IgD-negative memory B cell (primary cell): ENCODE data around the gene TENT4B. TPM values are rescaled to one million over a fixed set of nuclear protein-coding genes. Genes with fewer than 3 reads are reported as not detected.

Experiments used
- H3K27ac Mint-ChIP-seq, 3 donors: one replicate each; pipeline ENCODE4 v1.8.0; 2020 to 2022; ENCODE audit warnings: mild to moderate bottlenecking in 3 of 3, mixed read lengths in 3 of 3, moderate library complexity in 1 of 3
- H3K27me3 Mint-ChIP-seq: one replicate; pipeline ENCODE4 v1.8.0; 2021; ENCODE audit warnings: mixed read lengths
- H3K36me3 Mint-ChIP-seq: one replicate; pipeline ENCODE4 v1.8.0; 2020; ENCODE audit warnings: mild to moderate bottlenecking, mixed read lengths
- H3K4me1 Mint-ChIP-seq, 3 donors: one replicate each; pipeline ENCODE4 v1.8.0; 2020 to 2022; ENCODE audit warnings: mixed read lengths in 3 of 3, mild to moderate bottlenecking in 1 of 3
- H3K4me3 Mint-ChIP-seq, 4 donors: one replicate each; pipeline ENCODE4 v1.8.0; 2020 to 2022; ENCODE audit warnings: mild to moderate bottlenecking in 4 of 4, mixed read lengths in 4 of 4, moderate library complexity in 3 of 4
- H3K9me3 Mint-ChIP-seq, 3 donors: one replicate each; pipeline ENCODE4 v1.8.0; 2020 to 2021; ENCODE audit warnings: mixed read lengths in 3 of 3, mild to moderate bottlenecking in 1 of 3
- polyA plus RNA-seq: library from polyadenylated mRNA; unstranded; fragments of 300-500 nt; fragmentation: Illumina TruSeq; gene quantifications from one replicate; pipeline ENCODE4 v1.2.3, GENCODE V29; 2021

TENT4B gene
- polyA plus RNA-seq, 1 donor from 2014 or later: 3.4 TPM

DNA sequence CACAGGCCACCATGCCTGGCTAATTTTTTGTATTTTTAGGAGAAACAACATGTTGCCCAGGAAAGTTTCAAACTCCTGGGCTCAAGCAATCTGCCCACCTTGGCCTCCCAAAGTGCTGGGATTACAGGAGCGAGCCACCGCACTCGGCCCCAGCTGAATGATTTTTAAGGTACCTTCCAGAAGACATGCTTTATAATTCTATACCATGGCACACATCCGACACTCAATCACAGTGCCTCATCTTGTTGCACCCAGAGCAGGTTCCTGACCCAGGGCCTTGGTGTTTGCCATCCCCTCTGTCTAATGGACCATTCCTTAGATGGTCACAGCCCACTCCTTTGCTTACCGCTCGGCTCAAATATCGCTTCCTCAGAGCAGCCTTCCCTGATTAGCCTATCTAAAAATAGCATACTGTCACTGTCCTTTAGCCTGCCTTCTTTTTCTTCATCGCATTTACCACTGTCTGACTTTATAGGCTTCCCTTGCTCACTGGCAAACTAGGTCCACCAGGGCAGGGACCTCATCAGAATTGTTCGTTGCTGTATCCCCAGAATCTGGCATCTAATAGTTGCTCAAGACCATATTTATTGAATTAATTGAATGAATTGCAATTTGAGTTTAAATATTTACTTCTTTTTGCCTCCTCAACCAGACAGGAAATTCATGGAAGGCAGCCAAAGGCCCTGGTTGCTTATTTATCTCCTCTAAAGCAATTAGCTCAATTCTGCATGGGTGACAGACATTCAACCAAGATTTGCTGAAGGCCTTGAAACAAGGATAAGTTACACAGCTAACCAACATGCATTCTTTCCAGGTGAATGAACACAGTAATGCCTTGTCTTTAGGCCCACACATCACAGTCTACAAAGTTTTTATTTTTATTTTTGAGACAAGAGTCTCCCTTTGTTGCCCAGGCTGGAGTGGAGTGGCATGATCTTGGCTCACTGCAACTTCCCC, 6.3 kb upstream of the TENT4B start:
- Mint-ChIP-seq H3K4me1 (peaks cover 0 to 2% (median 2%) of the 10 kb centered on the region in 3 donors), H3K36me3 (no peaks in the 10 kb centered on the region), H3K27ac (peak overlapping the region in 2 of 3 donors; percentile 64)

DNA sequence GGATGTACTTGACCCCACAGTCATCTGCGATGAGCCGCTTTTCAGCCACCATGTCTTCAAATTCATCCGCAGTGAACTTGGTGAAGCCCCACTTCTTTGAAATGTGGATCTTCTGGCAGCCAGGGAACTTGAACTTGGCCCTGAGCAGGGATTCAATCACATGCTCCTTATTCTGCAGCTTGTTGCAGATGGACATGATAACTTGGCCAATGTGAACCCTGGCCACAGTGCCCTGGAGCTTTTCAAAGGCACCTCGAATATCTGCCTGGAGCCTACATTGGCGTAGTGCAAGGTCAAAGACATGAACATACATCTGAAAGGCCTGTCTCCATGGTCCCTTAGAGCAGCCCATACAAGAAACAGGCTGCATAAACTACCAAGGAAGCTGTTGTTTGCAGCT, 1.8 kb upstream of the TENT4B start:
- H3K27ac Mint-ChIP-seq: peak overlapping the region in 2 of 3 donors; percentile 82 to 90
- H3K36me3 Mint-ChIP-seq: no peaks in the 10 kb centered on the region
- H3K9me3 Mint-ChIP-seq: no peaks in the 10 kb centered on the region
- peaks cover 17 to 23% (median 19%) of the 10 kb centered on the region in 3 donors for H3K4me1 Mint-ChIP-seq
- H3K4me3 Mint-ChIP-seq: peak overlapping the region in 2 of 4 donors; percentile 94 to 98
- H3K27me3 Mint-ChIP-seq: no peaks in the 10 kb centered on the region

More for the DNA sequence above, 6.3 kb upstream of the TENT4B start:
- Mint-ChIP-seq H3K9me3 (no peaks in the 10 kb centered on the region), H3K4me3 (peak overlapping the region in 1 of 4 donors; percentile 71), H3K27me3 (no peaks in the 10 kb centered on the region)

DNA sequence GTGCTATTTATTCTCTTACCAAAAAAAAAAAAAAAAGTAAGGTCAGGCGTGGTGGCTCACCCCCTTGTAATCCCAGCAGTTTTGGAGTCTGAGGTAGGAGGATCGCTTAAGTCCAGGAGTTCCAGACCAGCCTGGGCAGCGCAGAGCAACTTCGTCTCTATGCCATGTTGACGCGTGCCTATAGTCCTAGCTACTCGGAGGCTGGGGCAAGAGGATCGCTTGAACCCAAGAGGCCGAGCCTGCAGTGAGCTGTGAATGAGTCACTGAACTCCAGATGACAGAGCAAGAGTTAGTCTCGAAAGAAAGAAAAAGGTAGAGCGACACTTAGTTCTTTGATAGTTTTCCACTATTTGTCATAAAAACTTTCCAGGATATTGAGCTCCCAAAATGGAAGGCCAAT, 1.4 kb upstream of the TENT4B start:
- Mint-ChIP-seq H3K36me3 (no peaks in the 10 kb centered on the region), H3K27ac (peak overlapping the region; percentile 82 to 98 (median 90)), H3K9me3 (no peaks in the 10 kb centered on the region), H3K4me3 (peak overlapping the region; percentile 91 to 98 (median 93)), H3K27me3 (no peaks in the 10 kb centered on the region), H3K4me1 (peaks cover 19 to 23% (median 21%) of the 10 kb centered on the region in 3 donors)

DNA sequence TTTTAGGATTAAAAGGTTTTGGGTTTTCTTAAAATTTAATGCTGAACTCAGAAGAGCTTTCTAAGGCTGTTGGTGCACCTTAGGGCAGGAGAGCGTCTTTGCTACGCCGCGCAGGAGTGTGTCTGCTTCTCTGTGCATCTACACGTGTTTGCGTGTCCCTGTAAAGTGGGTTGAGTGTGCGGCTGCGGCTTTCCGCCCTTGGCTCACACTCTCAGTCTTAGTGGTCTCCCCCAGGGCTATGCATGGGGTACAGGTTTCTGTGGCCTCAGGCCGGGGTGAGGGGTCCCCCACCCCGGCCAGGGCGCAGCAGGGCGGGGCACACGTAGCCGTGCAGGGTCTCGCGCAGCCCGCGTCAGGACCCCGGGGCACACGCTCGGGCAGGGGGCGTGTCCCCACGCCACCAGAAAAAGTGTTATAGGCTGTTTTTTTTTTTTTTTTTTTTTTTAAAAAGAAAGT, 727 bp upstream of the TENT4B start:
- no peaks in the 10 kb centered on the region for H3K9me3 Mint-ChIP-seq
- H3K4me3 Mint-ChIP-seq: peak overlapping the region; percentile 91 to 98 (median 93)

DNA sequence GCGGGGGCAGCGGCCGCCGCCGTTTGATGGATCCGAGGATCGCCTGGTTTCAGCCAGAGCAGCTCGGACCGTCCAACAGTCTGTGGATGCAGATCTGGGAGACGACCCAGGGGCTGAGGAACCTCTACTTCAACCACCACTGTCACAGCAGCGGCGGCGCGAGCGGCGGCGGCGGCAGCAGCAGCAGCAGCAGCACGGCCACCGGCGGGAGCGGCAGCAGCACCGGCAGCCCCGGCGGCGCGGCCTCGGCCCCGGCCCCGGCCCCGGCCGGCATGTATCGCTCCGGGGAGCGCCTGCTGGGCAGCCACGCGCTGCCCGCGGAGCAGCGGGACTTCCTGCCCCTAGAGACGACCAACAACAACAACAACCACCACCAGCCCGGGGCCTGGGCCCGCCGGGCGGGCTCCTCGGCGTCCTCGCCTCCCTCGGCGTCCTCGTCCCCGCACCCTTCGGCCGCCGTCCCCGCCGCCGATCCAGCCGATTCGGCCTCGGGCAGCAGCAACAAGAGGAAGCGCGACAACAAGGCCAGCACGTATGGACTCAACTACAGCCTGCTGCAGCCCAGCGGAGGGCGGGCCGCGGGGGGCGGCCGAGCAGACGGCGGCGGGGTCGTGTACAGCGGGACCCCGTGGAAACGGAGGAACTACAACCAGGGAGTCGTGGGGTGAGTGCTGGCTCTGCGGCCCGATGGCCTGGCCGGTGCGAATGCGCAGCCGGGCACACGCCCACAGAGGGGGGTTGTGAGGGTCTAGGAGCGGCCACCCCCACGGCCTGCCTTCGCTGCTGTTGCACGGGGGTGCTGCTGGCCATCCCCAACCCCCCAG, 702 bp downstream of the TENT4B start:
- Mint-ChIP-seq H3K9me3 (no peaks in the 10 kb centered on the region), H3K27me3 (no peaks in the 10 kb centered on the region), H3K36me3 (no peaks in the 10 kb centered on the region), H3K4me3 (peak overlapping the region; percentile 83 to 94 (median 90)), H3K4me1 (peaks cover 24 to 32% (median 31%) of the 10 kb centered on the region in 3 donors), H3K27ac (peak overlapping the region in 2 of 3 donors; percentile 25 to 71)

More for the DNA sequence above, 727 bp upstream of the TENT4B start:
- Mint-ChIP-seq H3K4me1 (peaks cover 21 to 27% (median 25%) of the 10 kb centered on the region in 3 donors), H3K27ac (peak overlapping the region; percentile 82 to 98 (median 90)), H3K36me3 (no peaks in the 10 kb centered on the region), H3K27me3 (no peaks in the 10 kb centered on the region)

DNA sequence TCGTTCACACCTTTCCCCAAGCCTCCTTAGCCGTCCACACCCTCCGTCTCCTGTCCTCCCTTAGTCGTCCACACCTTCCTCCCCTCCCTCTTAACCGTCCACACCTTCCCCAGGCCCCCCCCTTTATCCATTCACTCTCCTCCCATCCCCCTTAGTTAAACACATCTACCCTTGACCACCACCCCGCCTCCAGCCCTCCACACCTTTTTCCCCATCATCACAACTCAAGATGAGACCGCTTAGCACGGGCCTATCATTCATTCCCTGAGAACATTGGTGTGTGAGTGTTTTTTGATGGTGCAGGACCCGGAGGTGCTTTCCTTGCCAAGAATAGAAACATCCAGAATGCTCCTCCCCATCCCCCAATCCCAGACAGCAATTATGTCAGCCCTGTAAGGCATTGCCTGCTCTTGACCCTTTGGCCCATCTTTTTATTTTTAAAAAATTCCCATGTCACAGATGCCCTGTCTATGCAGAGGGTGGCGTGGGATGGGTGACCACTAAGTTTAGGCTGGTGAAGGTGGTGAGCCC, 1.4 kb downstream of the TENT4B start:
- Mint-ChIP-seq H3K27me3 (no peaks in the 10 kb centered on the region), H3K36me3 (no peaks in the 10 kb centered on the region), H3K4me1 (peaks cover 24 to 36% (median 33%) of the 10 kb centered on the region in 3 donors), H3K9me3 (no peaks in the 10 kb centered on the region), H3K27ac (peak overlapping the region; percentile 84 to 92 (median 89)), H3K4me3 (peak overlapping the region; percentile 83 to 94 (median 90))

DNA sequence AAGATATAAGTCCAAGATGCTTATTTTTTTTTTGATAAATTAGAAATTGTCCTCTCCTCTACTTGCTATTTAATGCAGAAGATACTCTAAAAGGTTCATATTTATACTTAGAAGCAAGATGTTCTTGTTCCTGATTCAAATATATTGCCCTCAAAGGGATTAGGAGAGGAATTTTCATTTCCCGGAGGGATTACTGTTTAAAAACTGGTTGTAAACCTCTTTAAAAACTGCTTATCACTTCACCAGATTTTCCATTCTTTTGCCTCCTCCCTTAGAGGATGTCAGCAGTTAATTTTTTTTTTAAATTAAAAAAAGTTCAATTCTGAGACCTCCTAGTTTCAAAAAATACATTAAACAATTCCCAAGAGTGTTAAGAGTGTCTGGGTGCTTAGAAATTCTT, 2.8 kb downstream of the TENT4B start:
- H3K27me3 Mint-ChIP-seq: no peaks in the 10 kb centered on the region
- H3K27ac Mint-ChIP-seq: peak overlapping the region in 2 of 3 donors; percentile 17 to 92
- no peaks in the 10 kb centered on the region for H3K9me3 Mint-ChIP-seq

DNA sequence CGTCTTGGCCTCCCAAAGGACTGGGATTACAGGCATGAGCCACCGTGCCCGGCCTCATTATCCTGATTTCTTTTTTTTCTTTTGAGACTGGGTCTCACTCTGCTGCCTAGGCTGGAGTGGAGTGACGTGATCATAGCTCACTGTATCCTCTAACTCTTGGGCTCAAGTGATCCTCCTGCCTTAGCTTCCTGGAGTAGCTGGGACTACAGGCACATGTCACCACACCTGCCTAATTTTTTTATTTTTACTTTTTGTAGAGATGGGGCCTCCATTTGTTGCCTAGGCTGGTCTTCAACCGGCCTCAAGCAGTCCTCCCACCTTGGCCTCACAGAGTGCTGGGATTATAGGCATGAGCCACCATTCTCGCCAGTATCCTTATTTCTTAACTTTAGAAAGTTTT, 3.5 kb downstream of the TENT4B start:
- Mint-ChIP-seq H3K4me1 (peaks cover 31 to 48% (median 40%) of the 10 kb centered on the region in 3 donors), H3K4me3 (peak overlapping the region in 2 of 4 donors; percentile 46 to 75)

More for the DNA sequence above, 2.8 kb downstream of the TENT4B start:
- Mint-ChIP-seq H3K36me3 (no peaks in the 10 kb centered on the region), H3K4me1 (peaks cover 31 to 46% (median 40%) of the 10 kb centered on the region in 3 donors), H3K4me3 (peak overlapping the region; percentile 83 to 94 (median 90))

DNA sequence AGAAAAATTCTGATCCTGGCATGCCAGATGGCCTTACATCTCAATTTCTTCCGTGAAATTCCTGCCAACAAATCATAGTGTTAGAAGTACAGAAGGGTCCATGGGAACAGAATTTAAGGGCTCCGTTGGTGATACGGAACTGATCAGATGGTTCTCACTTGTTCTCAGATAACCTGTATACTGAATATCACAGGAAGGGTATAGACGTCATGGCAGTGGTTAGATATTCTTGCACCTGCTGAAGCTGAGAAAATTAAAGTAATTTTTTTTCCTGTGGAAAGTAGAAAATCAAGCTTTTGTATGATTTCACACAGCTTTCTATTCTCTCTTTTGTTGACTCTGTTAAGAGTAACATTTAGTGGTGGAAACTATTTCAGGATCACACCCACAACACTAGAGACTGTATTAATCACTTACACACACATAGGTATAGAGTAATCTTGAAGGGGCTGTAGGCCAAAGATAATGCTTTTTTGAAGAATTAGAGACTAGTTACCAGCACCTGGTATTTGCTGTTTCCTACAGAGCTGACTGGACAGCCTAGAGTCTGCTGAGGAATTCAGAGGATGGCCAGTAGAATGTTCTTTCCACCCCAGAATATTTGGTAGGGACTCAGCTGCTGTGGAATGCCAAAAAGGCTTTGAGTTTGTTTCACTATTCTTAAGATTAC, 7.5 kb downstream of the TENT4B start:
- Mint-ChIP-seq H3K4me3 (peak overlapping the region in 1 of 4 donors; percentile 29), H3K27me3 (no peaks in the 10 kb centered on the region), H3K36me3 (no peaks in the 10 kb centered on the region), H3K27ac (peak overlapping the region in 2 of 3 donors; percentile 1 to 62), H3K9me3 (no peaks in the 10 kb centered on the region), H3K4me1 (peaks cover 24 to 43% (median 37%) of the 10 kb centered on the region in 3 donors)

More for the DNA sequence above, 3.5 kb downstream of the TENT4B start:
- no peaks in the 10 kb centered on the region for H3K9me3 Mint-ChIP-seq
- H3K27me3 Mint-ChIP-seq: no peaks in the 10 kb centered on the region
- H3K27ac Mint-ChIP-seq: peak overlapping the region in 1 of 3 donors; percentile 69
- H3K36me3 Mint-ChIP-seq: no peaks in the 10 kb centered on the region

DNA sequence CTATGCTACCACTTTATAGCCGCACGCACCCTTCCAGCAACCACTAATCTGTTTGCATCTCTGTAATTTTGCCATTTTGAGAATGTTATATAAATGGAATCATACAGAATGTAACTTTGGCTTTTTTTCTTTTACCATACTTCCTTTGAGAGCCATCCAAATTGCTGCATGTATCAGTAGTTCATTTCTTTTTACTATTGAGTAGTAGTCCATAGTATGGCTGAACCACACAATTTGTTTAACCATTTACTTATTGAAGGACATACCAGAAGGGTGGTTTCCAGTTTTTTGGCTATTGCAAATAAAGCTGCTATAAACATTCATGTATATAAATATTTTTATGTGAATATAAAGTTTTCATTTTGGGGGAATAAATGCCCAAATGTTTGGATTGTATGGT, 8.8 kb downstream of the TENT4B start:
- H3K27ac Mint-ChIP-seq: no peak overlapping the region
- H3K9me3 Mint-ChIP-seq: no peaks in the 10 kb centered on the region
- no peaks in the 10 kb centered on the region for H3K36me3 Mint-ChIP-seq
- peaks cover 22 to 43% (median 37%) of the 10 kb centered on the region in 3 donors for H3K4me1 Mint-ChIP-seq
- no peak overlapping the region for H3K4me3 Mint-ChIP-seq
- H3K27me3 Mint-ChIP-seq: no peaks in the 10 kb centered on the region

DNA sequence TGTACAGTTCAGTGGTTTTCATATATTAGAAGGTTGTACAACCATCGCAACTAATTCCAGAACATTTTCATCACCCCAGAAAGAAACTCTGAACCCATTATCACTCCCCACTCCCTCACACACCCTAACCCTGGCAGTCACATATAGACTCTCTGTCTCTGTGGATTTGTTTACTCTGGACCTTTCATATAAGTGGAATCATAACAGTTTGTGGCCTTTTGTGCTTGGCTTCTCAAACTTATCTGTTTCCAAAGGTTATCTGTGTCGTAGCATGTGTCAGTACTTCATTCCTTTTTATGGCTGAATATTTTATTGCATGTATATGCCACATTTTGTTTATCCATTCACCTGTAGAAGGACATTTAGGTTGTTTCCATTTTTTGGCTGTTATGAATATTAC, 12.4 kb downstream of the TENT4B start:
- Mint-ChIP-seq H3K27ac (no peak overlapping the region), H3K9me3 (no peaks in the 10 kb centered on the region), H3K27me3 (no peaks in the 10 kb centered on the region), H3K36me3 (peaks cover 5% of the 10 kb centered on the region), H3K4me1 (peaks cover 18 to 38% (median 33%) of the 10 kb centered on the region in 3 donors), H3K4me3 (no peak overlapping the region)

DNA sequence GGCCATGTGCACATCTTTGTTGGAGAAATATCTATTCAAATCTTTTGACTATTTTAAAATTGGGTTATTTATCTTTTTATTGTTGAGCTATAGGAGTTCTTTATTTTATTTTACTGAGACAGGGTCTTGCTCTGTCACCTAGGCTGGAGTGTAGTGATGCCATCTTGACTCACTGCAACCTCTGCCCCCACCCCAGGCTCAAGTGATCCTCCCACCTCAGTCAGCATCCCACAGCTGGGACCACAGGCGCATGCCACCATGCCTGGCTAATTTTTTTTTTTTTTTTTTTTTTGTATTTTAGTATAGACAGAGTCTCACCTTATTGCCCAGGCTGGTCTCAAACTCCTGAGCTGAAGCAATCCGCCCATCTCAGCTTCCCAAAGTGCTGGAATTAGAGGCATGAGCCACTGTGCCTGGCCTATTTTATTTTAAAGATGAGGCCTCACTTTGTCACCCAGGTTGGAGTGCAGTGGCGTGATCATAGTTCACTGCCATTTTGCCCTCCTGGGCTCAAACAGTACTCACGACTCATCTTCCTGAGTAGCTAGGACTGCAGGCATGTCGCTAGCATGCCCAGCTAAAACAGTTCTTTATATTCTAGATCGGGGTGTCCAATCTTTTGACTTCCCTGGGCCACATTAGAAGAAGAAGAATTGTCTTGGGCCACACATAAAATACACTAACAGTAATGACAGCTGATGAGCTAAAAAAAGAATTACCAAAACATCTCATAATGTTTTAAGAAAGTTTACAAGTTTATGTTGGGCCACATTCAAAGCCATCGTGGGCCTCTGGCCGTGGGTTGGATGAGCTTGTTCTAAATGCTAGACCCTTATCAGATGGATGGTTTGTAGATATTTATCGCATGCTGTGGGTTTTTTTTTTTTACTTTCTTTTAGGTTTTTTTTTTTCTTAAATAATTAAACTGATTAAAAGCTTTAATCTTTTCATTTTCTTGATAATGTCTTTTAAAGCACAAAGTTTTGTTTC, 13.7 kb downstream of the TENT4B start:
- Mint-ChIP-seq H3K27me3 (no peaks in the 10 kb centered on the region), H3K27ac (no peak overlapping the region), H3K4me1 (peaks cover 18 to 30% (median 29%) of the 10 kb centered on the region in 3 donors), H3K36me3 (peaks cover 5% of the 10 kb centered on the region), H3K9me3 (no peaks in the 10 kb centered on the region), H3K4me3 (no peak overlapping the region)

DNA sequence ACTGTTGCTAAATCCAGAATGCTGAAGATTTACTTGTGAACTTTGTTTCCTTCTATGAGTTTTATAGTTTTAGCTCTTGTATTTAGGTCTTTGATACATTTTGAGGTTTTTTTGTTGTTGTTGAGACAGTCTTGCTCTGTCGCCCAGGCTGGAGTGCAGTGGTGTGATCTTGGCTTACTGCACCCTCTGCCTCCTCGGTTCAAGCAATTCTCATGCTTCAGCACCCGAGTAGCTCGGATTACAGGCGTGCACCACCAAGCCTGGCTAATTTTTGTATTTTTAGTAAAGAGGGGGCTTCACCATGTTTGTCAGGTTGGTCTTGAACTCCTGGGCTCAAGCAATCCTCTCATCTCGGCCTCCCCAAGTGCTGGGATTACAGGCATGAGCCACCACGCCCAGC, 14.4 kb downstream of the TENT4B start:
- Mint-ChIP-seq H3K4me1 (peaks cover 21 to 31% (median 24%) of the 10 kb centered on the region in 3 donors), H3K27ac (no peak overlapping the region), H3K36me3 (peaks cover 5% of the 10 kb centered on the region), H3K9me3 (no peaks in the 10 kb centered on the region), H3K4me3 (peak overlapping the region in 1 of 4 donors; percentile 87), H3K27me3 (no peaks in the 10 kb centered on the region)
